BJ (cell line): ENCODE data around the gene SMTNL2. TPM values are rescaled to one million over a fixed set of nuclear protein-coding genes. Genes with fewer than 3 reads are reported as not detected.

ENCODE experiments used
- CTCF ChIA-PET: fragments of 350-600 bp; formaldehyde crosslinking; extraction: SDS; loops from one replicate; lab custom pipeline; 2021; ENCODE audit warnings: antibody characterized with exemption, inconsistent platforms; lab: Yijun Ruan, JAX
- POLR2A ChIA-PET: fragments of 300-600 bp; sonication (Branson Sonifier 250); formaldehyde crosslinking; extraction: SDS; loops from one replicate; lab custom pipeline; 2021; ENCODE audit warnings: antibody characterized with exemption; lab: Charles Lee
- DNase-seq: peaks from one replicate; pipeline ENCODE4 v3.0.0-alpha.2; 2011; ENCODE audit warnings: low read depth
- H3K27me3 ChIP-seq: 2 replicates; pipeline ENCODE4 v1.6.0; 2011; ENCODE audit warnings: low read length; ENCODE audit not compliant: control insufficient read depth, insufficient read depth
- H3K36me3 ChIP-seq: 2 replicates; pipeline ENCODE4 v1.5.1; 2011; ENCODE audit warnings: low read length; ENCODE audit not compliant: control insufficient read depth, insufficient read depth
- H3K4me3 ChIP-seq: 2 replicates; pipeline ENCODE4 v1.5.1; 2011; ENCODE audit warnings: low read depth, mild to moderate bottlenecking, control low read depth, low read length
- CTCF ChIP-seq: IDR thresholded peaks from 2 replicates; pipeline ENCODE4 v1.5.1; 2011; ENCODE audit warnings: low read depth, mild to moderate bottlenecking, control low read depth, inconsistent platforms, low read length, moderate library complexity; ENCODE audit not compliant: insufficient read depth
- polyA plus RNA-seq: library from polyadenylated mRNA; depleted of rRNA; stranded (reverse); fragments of >200 nt; gene quantifications from 2 replicates; pipeline ENCODE4 v1.2.3, GENCODE V29; 2011

Gene SMTNL2
- polyA plus RNA-seq, 1 experiment = not detected

GRCh38 chr17:4607773-4608187 lies 23.5 kb downstream of the SMTNL2 start:
- no peak for DNase-seq
- Histone ChIP-seq H3K27me3 (peaks cover 19% of the 10 kb centered on the region), H3K36me3 (no peaks in the 10 kb centered on the region), H3K4me3 (no peak overlapping the region)
- CTCF ChIA-PET = interaction anchor here (0.6 to 4.1 kb wide), 3 partner anchors 21 to 159 kb away, joined by 3 to 27 read pairs (median 3); no protein-coding TSS in a partner anchor
- POLR2A ChIA-PET = no interaction called here
- TF ChIP-seq CTCF = no peak

- ChIA-PET CTCF (interaction anchor here (1.5 to 4.1 kb wide), 2 partner anchors 15 to 44 kb away, joined by 6 to 27 read pairs; no protein-coding TSS in a partner anchor), POLR2A (no interaction called here)
- DNase-seq = no peak
- Histone ChIP-seq H3K36me3 (no peaks in the 10 kb centered on the region), H3K27me3 (peaks cover 17% of the 10 kb centered on the region), H3K4me3 (no peak overlapping the region)
- no peak for TF ChIP-seq CTCF
These were observed 25.4 kb downstream of the SMTNL2 start for GRCh38 chr17:4609761-4610160.

GRCh38 chr17:4610162-4610561 lies 25.8 kb downstream of the SMTNL2 start:
- ChIA-PET POLR2A (no interaction called here), CTCF (interaction anchor here (0.6 to 4.1 kb wide), 3 partner anchors 10 to 44 kb away, joined by 3 to 27 read pairs (median 6); no protein-coding TSS in a partner anchor)
- H3K36me3 ChIP-seq = no peaks in the 10 kb centered on the region

GRCh38 chr17:4610656-4611055 lies 26.3 kb downstream of the SMTNL2 start:
- CTCF ChIA-PET = interaction anchor here (0.5 to 4.1 kb wide), 5 partner anchors 9 to 185 kb away, joined by 3 to 27 read pairs (median 4); no protein-coding TSS in a partner anchor
- Histone ChIP-seq H3K36me3 (no peaks in the 10 kb centered on the region), H3K4me3 (no peak overlapping the region), H3K27me3 (peaks cover 17% of the 10 kb centered on the region)
- no peak for TF ChIP-seq CTCF
- no peak for DNase-seq
- POLR2A ChIA-PET = no interaction called here

More at GRCh38 chr17:4610162-4610561, 25.8 kb downstream of the SMTNL2 start:
- Histone ChIP-seq H3K27me3 (peaks cover 17% of the 10 kb centered on the region), H3K4me3 (no peak overlapping the region)
- DNase-seq = no peak
- TF ChIP-seq CTCF = no peak

GRCh38 chr17:4616476-4616875 lies 32.1 kb downstream of the SMTNL2 start:
- ChIA-PET POLR2A (no interaction called here), CTCF (interaction anchor here (0.6 to 2.8 kb wide), 2 partner anchors 9 to 50 kb away, joined by 3 to 24 read pairs; no protein-coding TSS in a partner anchor)
- H3K27me3 ChIP-seq = 0 out of 2 replicates have a peak, but pooled peaks cover 3% of the 10 kb centered on the region
- DNase-seq = no peak
- no peak overlapping the region for H3K4me3 ChIP-seq
- no peaks in the 10 kb centered on the region for H3K36me3 ChIP-seq
- TF ChIP-seq CTCF = no peak
